ENCODE measurements around the gene RNF113B. TPM values are rescaled to one million over a fixed set of nuclear protein-coding genes. Genes with fewer than 3 reads are reported as not detected.

The RNF113B gene
- total and polyA plus RNA-seq, 2 of the 13 experiments (the other 11 are each of a cell fraction or from before 2014, with no cell fraction given) = not detected

GRCh38 chr13:98173431-98174152, 3.5 kb downstream of the RNF113B start (continued):
- TF ChIP-seq BRCA1 (CRISPR knock-in tag; IDR thresholded peaks at IDR 0.05) (no peak), NCOA5 (CRISPR knock-in tag; IDR thresholded peaks at IDR 0.05) (no peak), SAP130 (CRISPR knock-in tag; IDR thresholded peaks at IDR 0.05; ENCODE audit: low read depth) (peak; percentile 94), MBD4 (IDR thresholded peaks at IDR 0.05; ENCODE audit: borderline replicate concordance, low read length) (no peak), GZF1 (CRISPR knock-in tag; IDR thresholded peaks at IDR 0.05) (no peak), ZNF577 (CRISPR knock-in tag; IDR thresholded peaks at IDR 0.05; ENCODE audit: borderline replicate concordance, low read depth) (no peak), REL (CRISPR knock-in tag; conservative IDR thresholded peaks at IDR 0.05) (no peak), ZXDC (CRISPR knock-in tag; IDR thresholded peaks at IDR 0.05) (no peak), FOXP1 (IDR thresholded peaks at IDR 0.05) (peak; percentile 57), FOXP1 (CRISPR knock-in tag; IDR thresholded peaks at IDR 0.05) (peak; percentile 90), SRSF9 (IDR thresholded peaks at IDR 0.05; ENCODE audit: borderline replicate concordance, insufficient read depth, low read depth, low read length, poor library complexity, severe bottlenecking) (no peak), ZNF766 (CRISPR knock-in tag; IDR thresholded peaks at IDR 0.05; ENCODE audit: borderline replicate concordance) (no peak), KAT8 (CRISPR knock-in tag; IDR thresholded peaks at IDR 0.05) (peak; percentile 42; the same call in 1 of the 2 replicates), ZNF772 (CRISPR knock-in tag; IDR thresholded peaks at IDR 0.05) (no peak), RARG (CRISPR knock-in tag; IDR thresholded peaks at IDR 0.05; ENCODE audit: low read depth) (no peak), ZSCAN29 (CRISPR knock-in tag; conservative IDR thresholded peaks at IDR 0.05) (no peak), ZBTB42 (CRISPR knock-in tag; IDR thresholded peaks at IDR 0.05) (no peak), SOX5 (CRISPR knock-in tag; IDR thresholded peaks at IDR 0.05; ENCODE audit: borderline replicate concordance) (peak; percentile 84), FOXA1 (IDR thresholded peaks at IDR 0.05) (peak; percentile 73), FOXA1 (CRISPR knock-in tag; IDR thresholded peaks at IDR 0.05) (peak; percentile 81), PRMT3 (CRISPR knock-in tag; IDR thresholded peaks at IDR 0.05; ENCODE audit: borderline replicate concordance, low read depth) (no peak)
- TF ChIP-seq, protein P1, sequence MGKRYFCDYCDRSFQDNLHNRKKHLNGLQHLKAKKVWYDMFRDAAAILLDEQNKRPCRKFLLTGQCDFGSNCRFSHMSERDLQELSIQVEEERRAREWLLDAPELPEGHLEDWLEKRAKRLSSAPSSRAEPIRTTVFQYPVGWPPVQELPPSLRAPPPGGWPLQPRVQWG (CRISPR knock-in tag; IDR thresholded peaks at IDR 0.05; ENCODE audit: borderline replicate concordance, low read depth) = no peak
- TF ChIP-seq, protein P2, sequence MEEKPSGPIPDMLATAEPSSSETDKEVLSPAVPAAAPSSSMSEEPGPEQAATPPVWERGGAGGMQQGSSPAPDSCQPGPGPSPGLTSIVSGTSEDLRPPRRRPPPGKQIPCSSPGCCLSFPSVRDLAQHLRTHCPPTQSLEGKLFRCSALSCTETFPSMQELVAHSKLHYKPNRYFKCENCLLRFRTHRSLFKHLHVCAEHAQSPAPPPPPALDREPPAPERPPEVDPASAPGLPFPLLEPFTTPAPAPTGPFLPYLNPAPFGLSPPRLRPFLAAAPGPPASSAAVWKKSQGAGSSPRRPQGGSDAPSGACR (CRISPR knock-in tag; IDR thresholded peaks at IDR 0.05) = no peak
- TF ChIP-seq, protein P3, sequence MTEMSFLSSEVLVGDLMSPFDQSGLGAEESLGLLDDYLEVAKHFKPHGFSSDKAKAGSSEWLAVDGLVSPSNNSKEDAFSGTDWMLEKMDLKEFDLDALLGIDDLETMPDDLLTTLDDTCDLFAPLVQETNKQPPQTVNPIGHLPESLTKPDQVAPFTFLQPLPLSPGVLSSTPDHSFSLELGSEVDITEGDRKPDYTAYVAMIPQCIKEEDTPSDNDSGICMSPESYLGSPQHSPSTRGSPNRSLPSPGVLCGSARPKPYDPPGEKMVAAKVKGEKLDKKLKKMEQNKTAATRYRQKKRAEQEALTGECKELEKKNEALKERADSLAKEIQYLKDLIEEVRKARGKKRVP (CRISPR knock-in tag; IDR thresholded peaks at IDR 0.05) = peak in 1 of 2 experiments; percentile 81; a peak in 2 of 4 replicates
- TF ChIP-seq, protein P4, sequence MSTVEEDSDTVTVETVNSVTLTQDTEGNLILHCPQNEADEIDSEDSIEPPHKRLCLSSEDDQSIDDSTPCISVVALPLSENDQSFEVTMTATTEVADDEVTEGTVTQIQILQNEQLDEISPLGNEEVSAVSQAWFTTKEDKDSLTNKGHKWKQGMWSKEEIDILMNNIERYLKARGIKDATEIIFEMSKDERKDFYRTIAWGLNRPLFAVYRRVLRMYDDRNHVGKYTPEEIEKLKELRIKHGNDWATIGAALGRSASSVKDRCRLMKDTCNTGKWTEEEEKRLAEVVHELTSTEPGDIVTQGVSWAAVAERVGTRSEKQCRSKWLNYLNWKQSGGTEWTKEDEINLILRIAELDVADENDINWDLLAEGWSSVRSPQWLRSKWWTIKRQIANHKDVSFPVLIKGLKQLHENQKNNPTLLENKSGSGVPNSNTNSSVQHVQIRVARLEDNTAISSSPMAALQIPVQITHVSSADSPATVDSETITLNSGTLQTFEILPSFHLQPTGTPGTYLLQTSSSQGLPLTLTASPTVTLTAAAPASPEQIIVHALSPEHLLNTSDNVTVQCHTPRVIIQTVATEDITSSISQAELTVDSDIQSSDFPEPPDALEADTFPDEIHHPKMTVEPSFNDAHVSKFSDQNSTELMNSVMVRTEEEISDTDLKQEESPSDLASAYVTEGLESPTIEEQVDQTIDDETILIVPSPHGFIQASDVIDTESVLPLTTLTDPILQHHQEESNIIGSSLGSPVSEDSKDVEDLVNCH (CRISPR knock-in tag; IDR thresholded peaks at IDR 0.05) = no peak
